Hepatocyte (in vitro differentiated cells): ENCODE measurements around the gene FERMT2.

Experiments
- EZH2 ChIP-seq: fragments of 200-600 bp; sonication (generic); IDR thresholded peaks from 2 replicates; pipeline ENCODE4 v1.6.1; 2016; ENCODE audit warnings: antibody characterized with exemption, mild to moderate bottlenecking, borderline replicate concordance
- EZH2phosphoT487 ChIP-seq: fragments of 200-600 bp; sonication (generic); IDR thresholded peaks from one replicate; pipeline ENCODE4 v1.6.1; 2018; ENCODE audit warnings: antibody characterized with exemption, mild to moderate bottlenecking, low read depth, moderate library complexity; ENCODE audit not compliant: unreplicated experiment, severe bottlenecking
- TF ChIP-seq, protein P1 (sequence below): fragments of 200-600 bp; sonication (generic); IDR thresholded peaks from 2 replicates; pipeline ENCODE4 v1.5.1; 2016; ENCODE audit warnings: antibody characterized with exemption, mild to moderate bottlenecking; ENCODE audit not compliant: poor library complexity

DNA sequence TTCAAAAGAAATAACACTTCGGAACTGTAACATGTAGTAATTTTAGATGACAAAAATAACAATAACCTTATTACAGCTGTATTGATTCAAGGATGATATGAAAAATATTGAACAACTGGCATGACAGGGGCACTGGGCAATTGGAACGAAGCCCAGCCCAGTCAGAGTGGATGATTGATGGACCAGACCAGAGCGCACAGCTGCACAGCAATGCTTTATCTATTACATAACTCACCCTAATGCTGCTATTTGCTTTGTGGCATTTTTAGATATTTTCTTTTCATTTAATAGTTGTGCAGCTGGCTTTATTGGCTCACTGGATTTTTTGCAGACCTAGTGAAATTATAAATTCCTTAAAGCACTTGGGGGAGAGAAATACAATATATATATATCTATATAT is 26.9 kb upstream of the FERMT2 start:
- TF ChIP-seq, protein P1, sequence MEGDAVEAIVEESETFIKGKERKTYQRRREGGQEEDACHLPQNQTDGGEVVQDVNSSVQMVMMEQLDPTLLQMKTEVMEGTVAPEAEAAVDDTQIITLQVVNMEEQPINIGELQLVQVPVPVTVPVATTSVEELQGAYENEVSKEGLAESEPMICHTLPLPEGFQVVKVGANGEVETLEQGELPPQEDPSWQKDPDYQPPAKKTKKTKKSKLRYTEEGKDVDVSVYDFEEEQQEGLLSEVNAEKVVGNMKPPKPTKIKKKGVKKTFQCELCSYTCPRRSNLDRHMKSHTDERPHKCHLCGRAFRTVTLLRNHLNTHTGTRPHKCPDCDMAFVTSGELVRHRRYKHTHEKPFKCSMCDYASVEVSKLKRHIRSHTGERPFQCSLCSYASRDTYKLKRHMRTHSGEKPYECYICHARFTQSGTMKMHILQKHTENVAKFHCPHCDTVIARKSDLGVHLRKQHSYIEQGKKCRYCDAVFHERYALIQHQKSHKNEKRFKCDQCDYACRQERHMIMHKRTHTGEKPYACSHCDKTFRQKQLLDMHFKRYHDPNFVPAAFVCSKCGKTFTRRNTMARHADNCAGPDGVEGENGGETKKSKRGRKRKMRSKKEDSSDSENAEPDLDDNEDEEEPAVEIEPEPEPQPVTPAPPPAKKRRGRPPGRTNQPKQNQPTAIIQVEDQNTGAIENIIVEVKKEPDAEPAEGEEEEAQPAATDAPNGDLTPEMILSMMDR = no peak
- TF ChIP-seq EZH2phosphoT487 = no peak
- TF ChIP-seq EZH2 = no peak
